Endodermal cell (in vitro differentiated cells): Measurements from ENCODE around the gene RUFY4. TPM values are rescaled to one million over a fixed set of nuclear protein-coding genes. Genes with fewer than 3 reads are reported as not detected.

Source experiments
- DNase-seq: peaks from one replicate; pipeline ENCODE4 v3.0.0-alpha.2; 2017
- H3K27ac ChIP-seq: 2 replicates; pipeline ENCODE4 v1.5.1; 2013; ENCODE audit warnings: mild to moderate bottlenecking, low read depth, low read length, moderate library complexity
- H3K27me3 ChIP-seq: 2 replicates; pipeline ENCODE4 v1.6.1; 2013; ENCODE audit warnings: mild to moderate bottlenecking, low read length, moderate library complexity; ENCODE audit not compliant: insufficient read depth, control insufficient read depth, poor library complexity, severe bottlenecking
- H3K36me3 ChIP-seq: 2 replicates; pipeline ENCODE4 v1.7.0; 2013; ENCODE audit warnings: mild to moderate bottlenecking, low read length, moderate library complexity; ENCODE audit not compliant: control insufficient read depth, insufficient read depth
- H3K4me1 ChIP-seq: one replicate; pipeline ENCODE4 v1.7.0; 2013; ENCODE audit warnings: low read length; ENCODE audit not compliant: control insufficient read depth, insufficient read depth
- H3K4me3 ChIP-seq: 2 replicates; pipeline ENCODE4 v1.5.1; 2013; ENCODE audit warnings: mild to moderate bottlenecking, low read length, moderate library complexity
- H3K9ac ChIP-seq: 2 replicates; pipeline ENCODE4 v1.6.1; 2013; ENCODE audit warnings: mild to moderate bottlenecking, low read length, moderate library complexity; ENCODE audit not compliant: poor library complexity, severe bottlenecking; ENCODE audit errors: extremely low read depth
- H3K9me3 ChIP-seq: 2 replicates; pipeline ENCODE4 v1.6.1; 2013; ENCODE audit warnings: mild to moderate bottlenecking, low read length, moderate library complexity; ENCODE audit not compliant: control insufficient read depth
- H3K27ac Mint-ChIP-seq: 2 replicates; pipeline ENCODE4 v1.8.0; 2020; ENCODE audit warnings: mixed read lengths
- H3K27me3 Mint-ChIP-seq: 2 replicates; pipeline ENCODE4 v1.8.0; 2021; ENCODE audit warnings: mild to moderate bottlenecking, mixed read lengths; ENCODE audit not compliant: insufficient read depth
- H3K36me3 Mint-ChIP-seq: 2 replicates; pipeline ENCODE4 v1.8.0; 2020; ENCODE audit warnings: low read depth, mixed read lengths
- H3K4me1 Mint-ChIP-seq: 2 replicates; pipeline ENCODE4 v1.8.0; 2020; ENCODE audit warnings: mixed read lengths
- H3K4me3 Mint-ChIP-seq: 2 replicates; pipeline ENCODE4 v1.8.0; 2020; ENCODE audit warnings: mild to moderate bottlenecking, moderate library complexity, mixed read lengths
- H3K9me3 Mint-ChIP-seq: 2 replicates; pipeline ENCODE4 v1.8.0; 2020; ENCODE audit warnings: mild to moderate bottlenecking, mixed read lengths
- CTCF ChIP-seq: fragments of 200-600 bp; sonication (generic); conservative IDR thresholded peaks from 2 replicates; pipeline ENCODE4 v1.5.0; 2021; ENCODE audit warnings: antibody characterized with exemption, mild to moderate bottlenecking
- WGBS, 2 experiments: methylation state at CpG; one replicate each; pipeline versions ENCODE4 v1.1.5 to v1.1.7; 2013; ENCODE audit warnings: missing lambda C conversion rate in 2 of 2, mixed read lengths in 1 of 2; ENCODE audit not compliant: insufficient coverage in 1 of 2, insufficient read length in 1 of 2; 5-methylcytosine and 5-hydroxymethylcytosine counted together
- total RNA-seq, 2 donors: library from RNA; stranded (reverse); fragmentation: NEBNext Ultra II Directional in 1 of 2; extraction: Animal tissue kit (Norgen Biotek cat#: 25700) in 1 of 2; gene quantifications; 2 replicates in 1 of 2; 3 replicates in 1 of 2; pipeline ENCODE4 v1.2.1, GENCODE V29; 2021

The RUFY4 gene
- total RNA-seq, 2 donors from 2014 or later: 0.35 TPM; not detected in 1

- Mint-ChIP-seq H3K27me3 (peaks cover 8% of the 10 kb centered on the region), H3K27ac (no peak overlapping the region), H3K4me1 (peaks cover 4% of the 10 kb centered on the region), H3K36me3 (no peaks in the 10 kb centered on the region), H3K9me3 (no peaks in the 10 kb centered on the region), H3K4me3 (no peak overlapping the region)
- no peak overlapping the region for H3K9ac ChIP-seq
- H3K27me3 ChIP-seq: no peaks in the 10 kb centered on the region
- no peak for DNase-seq
- no peaks in the 10 kb centered on the region for H3K9me3 ChIP-seq
- no peak overlapping the region for H3K4me3 ChIP-seq
- WGBS, 2 experiments: 98 to 100% methylated on average over 1 to 2 of the region's 2 CpGs
- no peak for TF ChIP-seq CTCF
- H3K27ac ChIP-seq: no peak overlapping the region
- H3K36me3 ChIP-seq: no peaks in the 10 kb centered on the region
- no peaks in the 10 kb centered on the region for H3K4me1 ChIP-seq
These were observed 61.3 kb downstream of the RUFY4 start for GRCh38 chr2:218130377-218130776.

DNA sequence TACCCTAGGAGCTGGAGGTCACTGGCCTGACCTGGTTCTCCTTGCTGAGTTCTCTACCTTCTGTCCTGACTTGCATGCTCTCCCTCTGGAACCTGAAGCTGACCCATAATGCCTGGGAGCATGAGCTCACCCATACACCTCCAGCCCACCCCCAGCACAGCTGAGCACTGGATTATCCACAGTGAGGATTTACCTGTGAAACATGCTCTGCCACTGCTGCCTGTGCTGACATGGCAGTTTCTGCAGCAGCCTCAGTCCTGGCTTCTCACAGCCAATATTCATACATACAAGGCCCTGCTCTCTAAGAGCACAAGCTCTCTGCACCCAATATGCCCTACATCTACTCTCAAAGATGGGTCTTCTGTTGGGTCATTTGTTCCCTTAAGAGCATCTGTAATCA, 61.8 kb downstream of the RUFY4 start:
- H3K9me3 ChIP-seq: no peaks in the 10 kb centered on the region
- H3K27ac Mint-ChIP-seq: no peak overlapping the region
- TF ChIP-seq CTCF: no peak
- H3K36me3 Mint-ChIP-seq: no peaks in the 10 kb centered on the region
- no peaks in the 10 kb centered on the region for H3K4me1 ChIP-seq
- H3K4me1 Mint-ChIP-seq: no peaks in the 10 kb centered on the region
- no peak overlapping the region for H3K27ac ChIP-seq
- H3K27me3 Mint-ChIP-seq: peaks cover 11% of the 10 kb centered on the region
- H3K9ac ChIP-seq: no peak overlapping the region
- H3K4me3 Mint-ChIP-seq: no peak overlapping the region
- DNase-seq: no peak
- no peak overlapping the region for H3K4me3 ChIP-seq
- H3K27me3 ChIP-seq: no peaks in the 10 kb centered on the region
- no peaks in the 10 kb centered on the region for H3K36me3 ChIP-seq
- H3K9me3 Mint-ChIP-seq: no peaks in the 10 kb centered on the region

DNA sequence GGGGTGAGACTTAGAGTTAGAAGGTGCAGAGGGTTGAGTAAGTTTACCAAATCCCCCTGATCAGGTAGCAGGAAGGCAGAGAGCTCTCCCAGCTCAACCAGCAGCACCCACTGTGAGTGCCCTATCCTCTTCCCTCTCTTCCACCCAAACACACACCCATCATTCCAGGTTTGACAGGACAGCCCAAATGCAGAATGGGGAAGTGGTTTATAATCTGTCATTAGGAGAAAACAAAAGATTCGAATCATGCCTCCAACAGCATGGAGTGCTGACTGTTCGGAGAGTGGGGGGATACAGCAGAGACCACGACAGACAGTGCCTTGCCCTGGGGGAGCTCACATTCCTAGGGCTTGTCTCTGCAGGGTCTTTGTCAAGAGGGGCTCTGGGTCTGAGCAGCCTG, 68.5 kb downstream of the RUFY4 start:
- no peak overlapping the region for H3K27ac ChIP-seq
- Mint-ChIP-seq H3K36me3 (no peaks in the 10 kb centered on the region), H3K27ac (peak overlapping the region; percentile 17), H3K4me3 (no peak overlapping the region), H3K27me3 (peaks cover 15% of the 10 kb centered on the region), H3K4me1 (no peaks in the 10 kb centered on the region), H3K9me3 (no peaks in the 10 kb centered on the region)
- H3K4me3 ChIP-seq: no peak overlapping the region
- WGBS, 2 experiments: 74 to 77% methylated on average over 3 of the region's 3 CpGs
- no peak for DNase-seq
- H3K9me3 ChIP-seq: no peaks in the 10 kb centered on the region
- H3K9ac ChIP-seq: no peak overlapping the region
- H3K4me1 ChIP-seq: no peaks in the 10 kb centered on the region
- TF ChIP-seq CTCF: no peak
- no peaks in the 10 kb centered on the region for H3K36me3 ChIP-seq
- H3K27me3 ChIP-seq: no peaks in the 10 kb centered on the region
